Activated CD4-positive, alpha-beta T cell treated with anti-CD3 and anti-CD28 coated beads for 36 hours (primary cell): Measurements from ENCODE around the gene CNTN5. TPM values are rescaled to one million over a fixed set of nuclear protein-coding genes. Genes with fewer than 3 reads are reported as not detected.
"Not testable (repeated sequence)": the region's sequence is repeated elsewhere in the genome, so short reads cannot be mapped to it uniquely, and the experiment has no call there.

Experiments used
- ATAC-seq: fragments of 200-7000 bp; cut with Tn5 transposase; one replicate; pipeline ENCODE4 v1.10.0; 2021; ENCODE audit warnings: mild to moderate bottlenecking, moderate library complexity
- CTCF ChIA-PET: fragments of 350-600 bp; sonication (Branson Sonifier 250); formaldehyde crosslinking; loops from one replicate; lab custom pipeline; 2021; ENCODE audit warnings: antibody characterized with exemption; lab: Charles Lee
- POLR2A ChIA-PET: fragments of 350-600 bp; sonication (Branson Sonifier 250); formaldehyde crosslinking; loops from one replicate; lab custom pipeline; 2021; ENCODE audit warnings: antibody characterized with exemption, inconsistent platforms; lab: Charles Lee
- DNase-seq: peaks from one replicate; pipeline ENCODE4 v3.0.0-alpha.2; 2020
- H3K27ac Mint-ChIP-seq: one replicate; pipeline ENCODE4 v1.8.0; 2021; ENCODE audit warnings: mixed read lengths
- H3K27me3 Mint-ChIP-seq: one replicate; pipeline ENCODE4 v1.8.0; 2021; ENCODE audit warnings: mixed read lengths
- H3K36me3 Mint-ChIP-seq: one replicate; pipeline ENCODE4 v1.8.0; 2021; ENCODE audit warnings: low read depth, mixed read lengths
- H3K4me1 Mint-ChIP-seq: one replicate; pipeline ENCODE4 v1.8.0; 2021; ENCODE audit warnings: mixed read lengths
- H3K4me3 Mint-ChIP-seq: one replicate; pipeline ENCODE4 v1.8.0; 2021; ENCODE audit warnings: mild to moderate bottlenecking, moderate library complexity, mixed read lengths
- H3K9me3 Mint-ChIP-seq: one replicate; pipeline ENCODE4 v1.8.0; 2021; ENCODE audit warnings: low read depth, mixed read lengths
- intact Hi-C, 2 experiments: fragments of 100-400 bp; cut with DNase I in 1 of 2; cut with micrococcal nuclease in 1 of 2; formaldehyde crosslinking; loops; one replicate each; pipeline versions ENCODE4 v1.14.2 to v1.15.1; 2022 to 2024; cut with DNase I, micrococcal nuclease
- total RNA-seq, 2 experiments: library from RNA; stranded (reverse); gene quantifications; one replicate each; pipeline ENCODE4 v1.2.3, GENCODE V29; 2021

Gene CNTN5
- total RNA-seq, 2 experiments from 2014 or later: not detected

DNA sequence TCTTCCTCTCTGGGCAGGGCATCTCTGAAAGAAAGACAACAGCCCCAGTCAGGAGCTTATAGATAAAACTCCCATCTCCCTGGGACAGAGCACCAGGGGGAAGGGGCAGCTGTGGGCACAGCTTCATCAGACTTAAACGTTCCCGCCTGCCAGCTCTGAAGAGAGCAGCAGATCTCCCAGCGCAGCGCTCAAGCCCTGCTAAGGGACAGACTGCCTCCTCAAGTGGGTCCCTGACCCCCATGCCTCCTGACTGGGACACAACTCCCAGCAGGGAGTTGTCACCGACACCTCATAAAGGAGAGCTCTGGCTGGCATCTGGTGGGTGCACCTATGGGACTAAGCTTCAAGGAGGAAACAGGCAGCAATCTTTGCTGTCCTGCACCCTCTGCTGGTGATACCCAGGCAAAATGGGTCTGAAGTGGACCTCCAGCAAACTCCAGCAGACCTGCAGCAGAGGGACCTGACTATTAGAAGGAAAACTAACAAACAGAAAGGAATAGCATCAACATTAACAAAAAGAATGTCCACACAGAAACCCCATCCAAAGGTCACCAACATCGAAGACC is 1236.6 kb downstream of the CNTN5 start:
- DNase-seq, H3K27me3 Mint-ChIP-seq, H3K36me3 Mint-ChIP-seq, POLR2A ChIA-PET, H3K4me1 Mint-ChIP-seq, CTCF ChIA-PET, ATAC-seq, H3K4me3 Mint-ChIP-seq, H3K27ac Mint-ChIP-seq, intact Hi-C loops: not testable (repeated sequence)
- H3K9me3 Mint-ChIP-seq: peaks cover 20% of the 10 kb centered on the region

DNA sequence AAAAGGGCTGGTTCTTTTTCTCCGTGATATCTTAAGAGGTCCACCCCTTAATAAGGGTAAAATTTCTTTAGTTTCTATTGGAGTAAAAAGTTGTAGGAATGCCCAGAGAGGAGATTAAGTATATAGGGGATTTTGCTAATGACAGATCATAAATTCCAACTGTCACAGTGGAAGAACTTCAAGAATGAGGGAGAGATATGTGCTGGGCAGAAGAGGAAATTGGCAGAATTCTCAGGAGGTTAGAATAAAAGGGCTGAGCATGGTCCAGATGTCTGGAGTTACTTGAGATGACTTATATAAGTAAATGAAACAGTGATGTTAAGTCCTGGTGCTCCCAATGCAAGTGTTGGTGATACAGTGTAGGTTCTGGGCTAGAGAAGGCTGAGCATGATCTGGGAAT is 1248.8 kb downstream of the CNTN5 start:
- no peak overlapping the region for H3K27ac Mint-ChIP-seq

DNA sequence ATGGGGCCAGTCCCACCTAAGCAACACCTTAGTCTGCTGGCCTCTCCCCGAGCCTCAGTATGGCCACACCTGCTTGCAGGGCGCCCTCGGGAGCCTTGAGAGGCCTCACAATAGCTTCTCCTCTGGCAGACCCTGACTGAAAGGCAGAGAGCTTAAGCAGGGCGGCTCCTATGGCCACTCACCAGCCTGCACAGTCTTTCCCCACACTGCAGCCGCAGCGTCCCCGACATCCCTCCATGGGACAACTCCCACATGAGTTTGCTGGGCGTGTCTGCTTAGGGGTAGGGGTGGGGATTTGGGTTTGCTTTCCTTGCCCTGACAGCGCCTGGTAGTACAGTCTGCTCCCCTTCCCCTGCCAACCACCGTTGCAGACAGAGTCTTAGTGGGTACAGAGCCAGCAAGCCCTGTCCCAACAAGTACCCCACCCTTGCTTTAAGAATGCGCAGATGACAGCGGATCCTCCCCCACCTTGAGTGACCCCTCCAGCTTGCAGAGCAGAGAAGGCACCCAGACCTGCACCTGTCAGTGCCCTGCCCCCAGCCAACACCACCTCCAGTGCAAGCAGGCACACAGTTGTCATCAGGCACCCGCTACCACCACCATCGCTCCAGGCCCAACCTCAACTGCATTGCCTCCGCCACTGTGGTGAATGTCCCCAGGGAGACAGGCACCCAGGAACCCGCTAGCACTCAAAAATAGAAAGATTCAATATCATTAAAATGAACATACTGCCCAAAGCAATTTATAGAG is 1252.5 kb downstream of the CNTN5 start:
- Mint-ChIP-seq H3K27ac (no peak overlapping the region), H3K4me3 (no peak overlapping the region), H3K27me3 (no peaks in the 10 kb centered on the region), H3K4me1 (no peaks in the 10 kb centered on the region), H3K36me3 (no peaks in the 10 kb centered on the region), H3K9me3 (peaks cover 9% of the 10 kb centered on the region)
- intact Hi-C loops: no loop called here
- DNase-seq (no peak), ATAC-seq (no peak)
- POLR2A ChIA-PET: no interaction called here
- CTCF ChIA-PET: no interaction called here

More for the DNA sequence above, 1248.8 kb downstream of the CNTN5 start:
- no peak overlapping the region for H3K4me3 Mint-ChIP-seq
- ATAC-seq: no peak
- POLR2A ChIA-PET: no interaction called here
- no peak for DNase-seq
- peaks cover 14% of the 10 kb centered on the region for H3K9me3 Mint-ChIP-seq
- intact Hi-C loops: no loop called here
- H3K4me1 Mint-ChIP-seq: no peaks in the 10 kb centered on the region
- CTCF ChIA-PET: no interaction called here
- no peaks in the 10 kb centered on the region for H3K27me3 Mint-ChIP-seq
- H3K36me3 Mint-ChIP-seq: no peaks in the 10 kb centered on the region

DNA sequence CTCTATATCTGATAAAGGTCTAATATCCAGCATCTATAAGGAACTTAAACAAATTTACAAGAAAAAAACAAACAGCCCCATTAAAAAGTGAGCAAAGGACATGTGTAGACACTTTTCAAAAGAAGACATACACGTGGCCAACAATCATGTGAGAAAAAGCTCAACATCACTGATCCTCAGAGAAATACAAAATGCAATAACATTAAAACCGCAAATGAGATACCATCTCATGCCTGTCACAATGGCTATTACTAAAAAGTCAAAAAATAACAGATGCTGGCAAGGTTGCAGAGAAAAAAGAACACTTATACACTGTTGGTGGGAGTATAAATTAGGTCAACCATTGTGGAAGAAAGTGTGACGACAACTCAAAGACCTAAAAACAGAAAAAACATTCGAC is 1253.7 kb downstream of the CNTN5 start:
- H3K4me3 Mint-ChIP-seq, intact Hi-C loops, H3K36me3 Mint-ChIP-seq, ATAC-seq, POLR2A ChIA-PET, H3K4me1 Mint-ChIP-seq, H3K27me3 Mint-ChIP-seq, H3K9me3 Mint-ChIP-seq, CTCF ChIA-PET, DNase-seq, H3K27ac Mint-ChIP-seq: not testable (repeated sequence)

DNA sequence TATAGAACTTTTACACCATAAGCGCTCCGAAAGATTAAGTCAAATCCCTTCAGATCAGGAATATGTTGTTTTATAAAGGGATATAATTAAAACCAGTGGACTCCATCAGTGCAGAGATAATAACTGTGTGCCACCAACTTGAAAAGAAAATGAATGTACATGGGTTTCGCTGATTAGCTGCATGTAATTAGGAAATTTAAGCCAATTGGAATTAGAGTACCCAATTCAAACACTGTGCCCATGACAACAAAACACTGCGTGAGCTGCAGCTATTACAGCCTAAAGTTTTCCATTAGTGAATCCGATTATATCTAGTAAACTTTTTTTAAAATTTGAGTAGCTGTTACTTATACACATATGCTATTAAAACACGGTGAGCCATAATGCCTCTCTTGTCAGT is 1274.0 kb downstream of the CNTN5 start:
- H3K4me1 Mint-ChIP-seq: no peaks in the 10 kb centered on the region
- H3K27ac Mint-ChIP-seq: no peak overlapping the region
- ATAC-seq (no peak), DNase-seq (no peak)
- ChIA-PET POLR2A (no interaction called here), CTCF (no interaction called here)
- intact Hi-C loops: no loop called here
- no peak overlapping the region for H3K4me3 Mint-ChIP-seq
- no peaks in the 10 kb centered on the region for H3K27me3 Mint-ChIP-seq
- no peaks in the 10 kb centered on the region for H3K36me3 Mint-ChIP-seq
- H3K9me3 Mint-ChIP-seq: peaks cover 4% of the 10 kb centered on the region

DNA sequence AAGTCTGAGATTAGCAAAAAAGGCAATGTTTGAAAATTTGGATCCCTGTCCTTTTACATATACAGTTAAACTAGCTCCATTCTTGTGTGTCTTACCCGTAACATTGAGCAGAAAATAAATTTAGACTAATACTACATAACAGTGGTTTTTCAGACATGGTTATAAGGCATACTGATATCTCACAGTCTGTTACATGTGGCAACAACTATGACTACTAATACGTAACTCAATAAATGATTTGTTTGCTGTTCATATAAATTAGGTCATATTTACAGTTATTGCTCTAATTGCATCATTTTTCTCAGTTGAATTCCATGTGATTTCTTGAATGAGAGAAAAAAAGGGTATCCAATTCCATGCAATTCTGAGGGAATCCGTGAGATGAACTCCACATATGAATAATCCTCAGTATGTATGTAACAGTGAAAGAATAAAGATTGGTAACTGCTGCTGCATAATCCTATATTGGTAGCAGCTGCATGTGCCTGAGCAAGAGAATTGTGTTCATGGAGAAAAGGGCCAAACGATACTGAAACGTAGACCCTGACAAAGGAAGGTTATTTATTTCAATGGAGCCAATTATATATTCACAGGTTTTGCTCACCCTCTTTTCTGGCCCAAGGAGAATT is 1275.4 kb downstream of the CNTN5 start:
- ChIA-PET CTCF (no interaction called here), POLR2A (no interaction called here)
- Mint-ChIP-seq H3K4me1 (no peaks in the 10 kb centered on the region), H3K4me3 (no peak overlapping the region), H3K36me3 (no peaks in the 10 kb centered on the region), H3K27ac (no peak overlapping the region), H3K9me3 (peaks cover 4% of the 10 kb centered on the region), H3K27me3 (no peaks in the 10 kb centered on the region)
- intact Hi-C loops: no loop called here
- ATAC-seq (no peak), DNase-seq (no peak)

DNA sequence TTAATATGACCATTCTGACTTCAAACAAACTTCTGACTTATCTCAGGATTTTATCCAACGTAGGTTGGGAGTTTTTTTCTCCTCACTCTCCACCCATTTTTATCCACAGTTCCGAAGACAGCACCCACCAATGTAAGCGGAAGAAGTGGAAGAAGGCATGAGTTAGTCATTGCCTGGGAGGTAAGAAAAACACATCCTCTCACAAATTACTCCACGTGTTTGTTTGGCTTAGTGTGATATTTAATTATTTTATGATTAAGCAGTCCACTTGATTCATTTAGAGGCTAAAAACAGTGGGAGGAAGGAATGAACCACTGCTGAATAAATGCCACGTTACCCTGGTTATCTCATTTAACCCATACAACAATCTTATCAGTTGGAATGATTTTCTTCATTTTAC is 1276.8 kb downstream of the CNTN5 start:
- no peaks in the 10 kb centered on the region for H3K27me3 Mint-ChIP-seq
- DNase-seq (no peak), ATAC-seq (no peak)
- intact Hi-C loops: no loop called here
- no peak overlapping the region for H3K27ac Mint-ChIP-seq
- no peaks in the 10 kb centered on the region for H3K9me3 Mint-ChIP-seq
- ChIA-PET CTCF (no interaction called here), POLR2A (no interaction called here)
- no peaks in the 10 kb centered on the region for H3K4me1 Mint-ChIP-seq
- no peak overlapping the region for H3K4me3 Mint-ChIP-seq
- no peaks in the 10 kb centered on the region for H3K36me3 Mint-ChIP-seq

DNA sequence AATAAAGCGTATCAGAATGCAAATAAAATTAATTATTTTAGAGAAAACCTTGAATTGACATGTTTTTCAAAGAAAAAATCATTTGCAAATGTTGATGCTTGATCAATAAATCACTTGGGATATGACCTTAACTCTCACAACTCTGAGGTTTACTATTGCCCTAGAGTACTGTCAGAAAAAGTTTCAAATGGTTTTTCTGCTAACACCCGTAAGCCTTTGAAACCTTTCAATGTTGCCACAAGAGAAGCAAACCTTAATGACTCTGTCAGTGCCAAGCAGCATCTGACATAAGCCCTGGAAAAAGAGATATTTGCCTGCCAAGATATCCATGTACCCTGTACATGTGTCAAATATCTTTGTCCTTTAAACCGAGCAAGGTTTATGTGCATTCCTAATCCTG is 1282.1 kb downstream of the CNTN5 start:
- Mint-ChIP-seq H3K4me1 (no peaks in the 10 kb centered on the region), H3K27me3 (no peaks in the 10 kb centered on the region), H3K27ac (no peak overlapping the region), H3K36me3 (no peaks in the 10 kb centered on the region), H3K4me3 (no peak overlapping the region), H3K9me3 (no peaks in the 10 kb centered on the region)
- ChIA-PET CTCF (no interaction called here), POLR2A (no interaction called here)
- ATAC-seq (no peak), DNase-seq (no peak)
- intact Hi-C loops: no loop called here

DNA sequence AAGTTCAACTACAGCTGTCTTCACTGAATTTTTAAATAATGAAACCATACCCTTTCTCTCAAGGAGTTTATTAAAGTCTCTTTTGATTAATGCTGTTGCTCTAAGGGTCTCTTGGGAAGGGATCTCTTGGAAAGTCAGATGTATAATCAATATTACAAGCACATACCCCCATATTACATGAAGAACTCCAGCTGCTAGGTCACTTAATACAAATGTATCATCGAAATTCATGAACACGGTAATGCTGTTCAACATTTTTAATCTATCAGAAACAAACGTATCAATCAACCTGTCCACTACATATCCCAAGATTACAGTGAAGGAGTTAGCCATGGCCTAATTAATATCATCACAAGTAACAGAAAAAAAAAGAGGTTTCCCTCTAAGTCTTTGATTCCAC is 1283.1 kb downstream of the CNTN5 start:
- ATAC-seq: no peak
- ChIA-PET CTCF (no interaction called here), POLR2A (no interaction called here)
- Mint-ChIP-seq H3K27me3 (no peaks in the 10 kb centered on the region), H3K27ac (no peak overlapping the region), H3K36me3 (no peaks in the 10 kb centered on the region), H3K4me1 (no peaks in the 10 kb centered on the region), H3K9me3 (no peaks in the 10 kb centered on the region), H3K4me3 (no peak overlapping the region)
- DNase-seq: no peak
- intact Hi-C loops: no loop called here

DNA sequence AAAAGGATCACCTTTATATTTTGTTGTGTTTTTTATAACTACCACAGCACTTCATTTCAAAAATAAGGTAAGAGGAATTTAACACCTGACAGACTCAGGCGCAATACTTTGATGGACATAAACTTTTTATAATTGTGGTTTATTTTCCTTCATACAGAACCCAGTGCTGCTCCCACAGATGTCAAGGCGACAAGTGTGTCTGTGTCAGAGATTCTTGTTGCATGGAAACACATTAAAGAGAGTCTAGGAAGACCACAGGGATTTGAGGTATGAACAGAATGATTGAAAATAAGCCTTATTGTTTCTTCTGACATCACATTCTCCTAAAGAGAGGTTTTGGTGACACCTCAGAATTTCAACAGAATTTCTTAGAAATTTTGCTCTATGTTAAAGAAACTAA is 1287.5 kb downstream of the CNTN5 start:
- no peak overlapping the region for H3K27ac Mint-ChIP-seq
- H3K36me3 Mint-ChIP-seq: no peaks in the 10 kb centered on the region
- H3K4me1 Mint-ChIP-seq: no peaks in the 10 kb centered on the region
- no peak for ATAC-seq
- H3K27me3 Mint-ChIP-seq: no peaks in the 10 kb centered on the region
- H3K4me3 Mint-ChIP-seq: no peak overlapping the region
- ChIA-PET POLR2A (no interaction called here), CTCF (no interaction called here)
- H3K9me3 Mint-ChIP-seq: peaks cover 1% of the 10 kb centered on the region
- intact Hi-C loops: no loop called here
- no peak for DNase-seq

DNA sequence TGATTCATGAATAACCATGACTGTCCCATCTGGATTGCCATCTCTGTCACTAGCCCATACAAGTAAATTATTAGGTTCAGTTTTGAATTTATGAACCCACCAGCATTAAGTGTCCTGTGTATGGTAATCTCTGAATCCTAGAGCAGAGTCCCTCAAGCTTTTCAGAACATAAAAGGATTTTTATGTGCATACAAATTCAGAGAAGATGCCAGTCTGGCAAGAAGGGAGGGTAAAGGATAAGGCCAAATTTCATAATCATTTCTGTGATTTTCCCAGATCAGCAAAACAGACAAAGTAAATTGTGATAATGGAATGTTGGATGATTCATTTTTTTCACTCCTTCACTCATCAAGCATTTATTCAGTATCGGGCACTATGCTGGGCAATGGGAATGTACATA is 1295.2 kb downstream of the CNTN5 start:
- ChIA-PET CTCF (no interaction called here), POLR2A (no interaction called here)
- DNase-seq (no peak), ATAC-seq (no peak)
- no peaks in the 10 kb centered on the region for H3K27me3 Mint-ChIP-seq
- H3K36me3 Mint-ChIP-seq: no peaks in the 10 kb centered on the region
- H3K27ac Mint-ChIP-seq: no peak overlapping the region
- H3K9me3 Mint-ChIP-seq: peaks cover 3% of the 10 kb centered on the region
- H3K4me3 Mint-ChIP-seq: no peak overlapping the region
- no peaks in the 10 kb centered on the region for H3K4me1 Mint-ChIP-seq
- intact Hi-C loops: no loop called here

DNA sequence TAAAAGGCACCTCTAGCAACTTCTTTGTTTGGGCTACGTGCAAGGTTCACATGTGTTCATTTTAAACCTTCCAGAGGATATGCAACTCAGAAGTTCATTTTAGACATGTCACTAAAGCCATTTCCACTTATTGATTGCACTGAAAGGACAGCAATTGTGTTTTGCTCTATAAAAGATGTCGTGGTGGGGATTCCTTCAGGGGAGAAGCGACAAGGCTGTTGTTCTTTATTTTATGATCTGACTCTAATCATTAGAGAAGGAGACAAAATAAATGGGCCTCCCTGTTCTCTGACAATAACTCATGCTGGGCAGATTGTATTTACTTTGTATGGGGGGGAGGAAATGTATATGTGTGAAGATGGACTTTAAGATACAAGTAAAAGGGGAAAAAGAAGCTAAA is 1296.2 kb downstream of the CNTN5 start:
- DNase-seq (no peak), ATAC-seq (no peak)
- ChIA-PET CTCF (interaction anchor here (0.5 kb wide), 1 partner anchor 122 kb away, joined by 3 read pairs; no protein-coding TSS in a partner anchor), POLR2A (no interaction called here)
- intact Hi-C loops: no loop called here
- no peaks in the 10 kb centered on the region for H3K4me1 Mint-ChIP-seq
- H3K36me3 Mint-ChIP-seq: no peaks in the 10 kb centered on the region
- H3K27me3 Mint-ChIP-seq: no peaks in the 10 kb centered on the region
- peaks cover 7% of the 10 kb centered on the region for H3K9me3 Mint-ChIP-seq
- no peak overlapping the region for H3K4me3 Mint-ChIP-seq
- H3K27ac Mint-ChIP-seq: no peak overlapping the region
